22Rv1 (cell line): Measurements from ENCODE around the gene STH.
"Not testable (repeated sequence)": the region's sequence is repeated elsewhere in the genome, so short reads cannot be mapped to it uniquely, and the experiment has no call there.

Source experiments
- ZFX ChIP-seq: fragments of 450-650 bp; IDR thresholded peaks from 2 replicates; pipeline ENCODE4 v1.6.1; 2017; ENCODE audit warnings: antibody characterized with exemption, borderline replicate concordance
- TF ChIP-seq, protein P1 (sequence below): fragments of 450-650 bp; IDR thresholded peaks from 2 replicates; pipeline ENCODE4 v1.5.1; 2017; ENCODE audit warnings: mild to moderate bottlenecking

DNA sequence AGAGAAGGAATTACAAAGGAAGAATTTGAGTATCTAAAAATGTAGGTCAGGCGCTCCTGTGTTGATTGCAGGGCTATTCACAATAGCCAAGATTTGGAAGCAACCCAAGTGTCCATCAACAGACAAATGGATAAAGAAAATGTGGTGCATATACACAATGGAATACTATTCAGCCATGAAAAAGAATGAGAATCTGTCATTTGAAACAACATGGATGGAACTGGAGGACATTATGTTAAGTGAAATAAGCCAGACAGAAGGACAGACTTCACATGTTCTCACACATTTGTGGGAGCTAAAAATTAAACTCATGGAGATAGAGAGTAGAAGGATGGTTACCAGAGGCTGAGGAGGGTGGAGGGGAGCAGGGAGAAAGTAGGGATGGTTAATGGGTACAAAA is 7.0 kb downstream of the STH start:
- TF ChIP-seq, protein P1, sequence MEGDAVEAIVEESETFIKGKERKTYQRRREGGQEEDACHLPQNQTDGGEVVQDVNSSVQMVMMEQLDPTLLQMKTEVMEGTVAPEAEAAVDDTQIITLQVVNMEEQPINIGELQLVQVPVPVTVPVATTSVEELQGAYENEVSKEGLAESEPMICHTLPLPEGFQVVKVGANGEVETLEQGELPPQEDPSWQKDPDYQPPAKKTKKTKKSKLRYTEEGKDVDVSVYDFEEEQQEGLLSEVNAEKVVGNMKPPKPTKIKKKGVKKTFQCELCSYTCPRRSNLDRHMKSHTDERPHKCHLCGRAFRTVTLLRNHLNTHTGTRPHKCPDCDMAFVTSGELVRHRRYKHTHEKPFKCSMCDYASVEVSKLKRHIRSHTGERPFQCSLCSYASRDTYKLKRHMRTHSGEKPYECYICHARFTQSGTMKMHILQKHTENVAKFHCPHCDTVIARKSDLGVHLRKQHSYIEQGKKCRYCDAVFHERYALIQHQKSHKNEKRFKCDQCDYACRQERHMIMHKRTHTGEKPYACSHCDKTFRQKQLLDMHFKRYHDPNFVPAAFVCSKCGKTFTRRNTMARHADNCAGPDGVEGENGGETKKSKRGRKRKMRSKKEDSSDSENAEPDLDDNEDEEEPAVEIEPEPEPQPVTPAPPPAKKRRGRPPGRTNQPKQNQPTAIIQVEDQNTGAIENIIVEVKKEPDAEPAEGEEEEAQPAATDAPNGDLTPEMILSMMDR = not testable (repeated sequence)
- not testable (repeated sequence) for TF ChIP-seq ZFX
